ENCODE measurements around the gene SERPINE2. TPM values are rescaled to one million over a fixed set of nuclear protein-coding genes. Genes with fewer than 3 reads are reported as not detected.

Gene SERPINE2
- polyA plus RNA-seq, 4 donors, result 6.0 to 43.9 (median 21.0) TPM

- H3K27me3 ChIP-seq (ENCODE audit: control insufficient read depth in 3 of 3, insufficient read depth in 3 of 3, low read length in 3 of 3), result no peaks in the 10 kb centered on the region
- peaks cover 2 to 17% (median 4%) of the 10 kb centered on the region in 3 donors for H3K36me3 ChIP-seq (ENCODE audit: control insufficient read depth in 3 of 3, insufficient read depth in 2 of 3, low read depth in 1 of 3, low read length in 3 of 3)
- FAIRE-seq (no peak), DNase-seq (no peak)
- no peak overlapping the region for H3K4me3 ChIP-seq (ENCODE audit: low read depth in 1 of 3, low read length in 3 of 3)
- no peaks in the 10 kb centered on the region for H3K9me3 ChIP-seq (ENCODE audit: control insufficient read depth in 2 of 2, insufficient read depth in 1 of 2, low read depth in 1 of 2, low read length in 1 of 2)
- no peaks in the 10 kb centered on the region for H3K4me1 ChIP-seq (ENCODE audit: control insufficient read depth in 3 of 3, insufficient read depth in 2 of 3, low read depth in 1 of 3, low read length in 2 of 3)
- WGBS, 3 donors, result 76 to 85% (median 79%) methylated on average over 2 of the region's 2 CpGs
- no peak overlapping the region for H3K27ac ChIP-seq (ENCODE audit: low read depth in 1 of 3, low read length in 2 of 3)
These were observed 71.1 kb downstream of the SERPINE2 start for GRCh38 chr2:223967981-223968380.

GRCh38 chr2:223959688-223960087, 79.4 kb downstream of the SERPINE2 start:
- DNase-seq, result no peak
- Histone ChIP-seq H3K9me3 (ENCODE audit: control insufficient read depth in 2 of 2, insufficient read depth in 1 of 2, low read depth in 1 of 2, low read length in 1 of 2) (no peaks in the 10 kb centered on the region), H3K4me3 (ENCODE audit: low read depth in 1 of 3, low read length in 3 of 3) (no peak overlapping the region), H3K27ac (ENCODE audit: low read depth in 1 of 3, low read length in 2 of 3) (no peak overlapping the region), H3K36me3 (ENCODE audit: control insufficient read depth in 3 of 3, insufficient read depth in 2 of 3, low read depth in 1 of 3, low read length in 3 of 3) (peaks cover 0 to 13% (median 8%) of the 10 kb centered on the region in 3 donors), H3K27me3 (ENCODE audit: control insufficient read depth in 3 of 3, insufficient read depth in 3 of 3, low read length in 3 of 3) (no peaks in the 10 kb centered on the region), H3K4me1 (ENCODE audit: control insufficient read depth in 3 of 3, insufficient read depth in 2 of 3, low read depth in 1 of 3, low read length in 2 of 3) (peaks cover 0 to 8% (median 8%) of the 10 kb centered on the region in 3 donors)
- WGBS, 3 donors, result 41 to 57% (median 55%) methylated on average over 5 of the region's 5 CpGs
- FAIRE-seq, result no peak

- H3K4me3 ChIP-seq (ENCODE audit: low read depth in 1 of 3, low read length in 3 of 3), result peak within 1 kb of the TSS; percentile 92 to 100 (median 97)
- 0 to 1% (median 0%) methylated on average over 64 to 65 of the region's 65 CpGs for WGBS, 3 donors
- H3K36me3 ChIP-seq (ENCODE audit: control insufficient read depth in 3 of 3, insufficient read depth in 2 of 3, low read depth in 1 of 3, low read length in 3 of 3), result peaks cover 0 to 6% (median 6%) of the 10 kb centered on the region in 3 donors
- H3K4me1 ChIP-seq (ENCODE audit: control insufficient read depth in 3 of 3, insufficient read depth in 2 of 3, low read depth in 1 of 3, low read length in 2 of 3), result peaks cover 0 to 8% (median 8%) of the 10 kb centered on the region in 3 donors
- H3K9me3 ChIP-seq (ENCODE audit: control insufficient read depth in 2 of 2, insufficient read depth in 1 of 2, low read depth in 1 of 2, low read length in 1 of 2), result no peaks in the 10 kb centered on the region
- no peaks in the 10 kb centered on the region for H3K27me3 ChIP-seq (ENCODE audit: control insufficient read depth in 3 of 3, insufficient read depth in 3 of 3, low read length in 3 of 3)
- FAIRE-seq (no peak), DNase-seq (peak; percentile 94 to 98)
- H3K27ac ChIP-seq (ENCODE audit: low read depth in 1 of 3, low read length in 2 of 3), result peak within 1 kb of the TSS; percentile 71 to 88 (median 72)
These were observed 81.8 kb downstream of the SERPINE2 start, which contains the start of gene MRPL44 for GRCh38 chr2:223957092-223957851. TSS of gene MRPL44 (plus strand) at chr2:223957463. CDS start at chr2:223957473, 10 bp downstream.

- H3K4me3 ChIP-seq (ENCODE audit: low read depth in 1 of 3, low read length in 3 of 3), result no peak overlapping the region
- no peak for DNase-seq
- H3K9me3 ChIP-seq (ENCODE audit: control insufficient read depth in 2 of 2, insufficient read depth in 1 of 2, low read depth in 1 of 2, low read length in 1 of 2), result no peaks in the 10 kb centered on the region
- peaks cover 0 to 6% (median 2%) of the 10 kb centered on the region in 3 donors for H3K36me3 ChIP-seq (ENCODE audit: control insufficient read depth in 3 of 3, insufficient read depth in 2 of 3, low read depth in 1 of 3, low read length in 3 of 3)
- no peaks in the 10 kb centered on the region for H3K27me3 ChIP-seq (ENCODE audit: control insufficient read depth in 3 of 3, insufficient read depth in 3 of 3, low read length in 3 of 3)
- no peak for FAIRE-seq
- 81 to 90% (median 81%) methylated on average over 4 of the region's 4 CpGs for WGBS, 3 donors
- peaks cover 0 to 12% (median 7%) of the 10 kb centered on the region in 3 donors for H3K4me1 ChIP-seq (ENCODE audit: control insufficient read depth in 3 of 3, insufficient read depth in 2 of 3, low read depth in 1 of 3, low read length in 2 of 3)
- H3K27ac ChIP-seq (ENCODE audit: low read depth in 1 of 3, low read length in 2 of 3), result peak overlapping the region in 1 of 3 donors; percentile 63
These were observed 82.8 kb downstream of the SERPINE2 start for GRCh38 chr2:223956300-223956699.

GRCh38 chr2:223954401-223954800, 84.7 kb downstream of the SERPINE2 start:
- 79 to 89% (median 80%) methylated on average over 3 of the region's 3 CpGs for WGBS, 3 donors
- no peak overlapping the region for H3K27ac ChIP-seq (ENCODE audit: low read depth in 1 of 3, low read length in 2 of 3)

GRCh38 chr2:223952280-223952968, 86.7 kb downstream of the SERPINE2 start:
- Histone ChIP-seq H3K27me3 (ENCODE audit: control insufficient read depth in 3 of 3, insufficient read depth in 3 of 3, low read length in 3 of 3) (no peaks in the 10 kb centered on the region), H3K4me3 (ENCODE audit: low read depth in 1 of 3, low read length in 3 of 3) (no peak overlapping the region), H3K36me3 (ENCODE audit: control insufficient read depth in 3 of 3, insufficient read depth in 2 of 3, low read depth in 1 of 3, low read length in 3 of 3) (no peaks in the 10 kb centered on the region), H3K4me1 (ENCODE audit: control insufficient read depth in 3 of 3, insufficient read depth in 2 of 3, low read depth in 1 of 3, low read length in 2 of 3) (peaks cover 0 to 9% (median 4%) of the 10 kb centered on the region in 3 donors), H3K9me3 (ENCODE audit: control insufficient read depth in 2 of 2, insufficient read depth in 1 of 2, low read depth in 1 of 2, low read length in 1 of 2) (no peaks in the 10 kb centered on the region), H3K27ac (ENCODE audit: low read depth in 1 of 3, low read length in 2 of 3) (peak overlapping the region in 2 of 3 donors; percentile 15 to 63)
- FAIRE-seq (no peak), DNase-seq (no peak)
- WGBS, 3 donors, result 75 to 81% (median 79%) methylated on average over 6 of the region's 6 CpGs

More at GRCh38 chr2:223954401-223954800, 84.7 kb downstream of the SERPINE2 start:
- no peaks in the 10 kb centered on the region for H3K36me3 ChIP-seq (ENCODE audit: control insufficient read depth in 3 of 3, insufficient read depth in 2 of 3, low read depth in 1 of 3, low read length in 3 of 3)
- no peaks in the 10 kb centered on the region for H3K9me3 ChIP-seq (ENCODE audit: control insufficient read depth in 2 of 2, insufficient read depth in 1 of 2, low read depth in 1 of 2, low read length in 1 of 2)
- FAIRE-seq, result no peak
- H3K4me1 ChIP-seq (ENCODE audit: control insufficient read depth in 3 of 3, insufficient read depth in 2 of 3, low read depth in 1 of 3, low read length in 2 of 3), result peaks cover 0 to 9% (median 6%) of the 10 kb centered on the region in 3 donors
- no peak for DNase-seq
- H3K4me3 ChIP-seq (ENCODE audit: low read depth in 1 of 3, low read length in 3 of 3), result no peak overlapping the region
- H3K27me3 ChIP-seq (ENCODE audit: control insufficient read depth in 3 of 3, insufficient read depth in 3 of 3, low read length in 3 of 3), result no peaks in the 10 kb centered on the region

- no peaks in the 10 kb centered on the region for H3K27me3 ChIP-seq (ENCODE audit: control insufficient read depth in 3 of 3, insufficient read depth in 3 of 3, low read length in 3 of 3)
- FAIRE-seq (no peak), DNase-seq (peak in 1 of 2 donors; percentile 27)
- H3K4me3 ChIP-seq (ENCODE audit: low read depth in 1 of 3, low read length in 3 of 3), result no peak overlapping the region
- H3K36me3 ChIP-seq (ENCODE audit: control insufficient read depth in 3 of 3, insufficient read depth in 2 of 3, low read depth in 1 of 3, low read length in 3 of 3), result no peaks in the 10 kb centered on the region
- peaks cover 0 to 9% (median 6%) of the 10 kb centered on the region in 3 donors for H3K4me1 ChIP-seq (ENCODE audit: control insufficient read depth in 3 of 3, insufficient read depth in 2 of 3, low read depth in 1 of 3, low read length in 2 of 3)
- WGBS, 3 donors, result 31 to 55% (median 48%) methylated on average over 3 of the region's 3 CpGs
- peak overlapping the region in 2 of 3 donors; percentile 40 to 61 for H3K27ac ChIP-seq (ENCODE audit: low read depth in 1 of 3, low read length in 2 of 3)
- no peaks in the 10 kb centered on the region for H3K9me3 ChIP-seq (ENCODE audit: control insufficient read depth in 2 of 2, insufficient read depth in 1 of 2, low read depth in 1 of 2, low read length in 1 of 2)
These were observed 88.4 kb downstream of the SERPINE2 start for GRCh38 chr2:223950448-223951347.

Data from small intestine (tissue), 7 donors.